ENCODE data around the gene AQP1.

AQP1 gene

DNA sequence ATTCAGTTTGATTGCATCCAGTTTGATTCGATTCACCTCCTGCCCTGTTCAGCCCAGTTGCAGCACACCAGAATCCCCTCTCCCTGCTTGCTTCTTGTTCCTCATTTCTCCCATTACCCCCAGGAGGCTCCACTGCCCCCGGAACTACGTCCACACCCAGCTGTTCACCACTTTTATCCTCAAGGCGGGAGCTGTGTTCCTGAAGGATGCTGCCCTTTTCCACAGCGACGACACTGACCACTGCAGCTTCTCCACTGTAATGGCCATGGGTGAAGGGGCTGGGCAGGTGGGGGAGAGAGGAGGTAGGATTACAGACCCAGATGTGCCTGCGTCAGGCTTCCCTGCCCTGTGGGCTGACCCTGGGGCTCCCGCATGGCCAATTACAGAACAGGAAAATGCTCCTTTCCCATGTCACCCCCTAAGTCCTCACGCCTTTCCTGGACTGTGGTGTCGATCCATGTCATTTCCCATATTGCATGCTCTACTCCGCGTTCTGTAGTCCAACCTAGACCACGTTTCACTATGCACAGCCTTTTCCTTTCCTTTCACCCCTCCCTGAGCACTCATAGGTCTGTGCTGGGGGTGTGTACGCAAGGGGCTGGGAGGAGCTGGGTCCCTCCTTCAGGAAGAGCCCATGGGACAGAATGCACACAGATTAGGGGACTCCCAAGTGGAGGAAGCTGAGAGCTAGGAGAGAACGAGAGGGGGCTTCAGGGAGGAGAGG is 60.3 kb downstream of the AQP1 start:
- TF ChIP-seq, protein P1, sequence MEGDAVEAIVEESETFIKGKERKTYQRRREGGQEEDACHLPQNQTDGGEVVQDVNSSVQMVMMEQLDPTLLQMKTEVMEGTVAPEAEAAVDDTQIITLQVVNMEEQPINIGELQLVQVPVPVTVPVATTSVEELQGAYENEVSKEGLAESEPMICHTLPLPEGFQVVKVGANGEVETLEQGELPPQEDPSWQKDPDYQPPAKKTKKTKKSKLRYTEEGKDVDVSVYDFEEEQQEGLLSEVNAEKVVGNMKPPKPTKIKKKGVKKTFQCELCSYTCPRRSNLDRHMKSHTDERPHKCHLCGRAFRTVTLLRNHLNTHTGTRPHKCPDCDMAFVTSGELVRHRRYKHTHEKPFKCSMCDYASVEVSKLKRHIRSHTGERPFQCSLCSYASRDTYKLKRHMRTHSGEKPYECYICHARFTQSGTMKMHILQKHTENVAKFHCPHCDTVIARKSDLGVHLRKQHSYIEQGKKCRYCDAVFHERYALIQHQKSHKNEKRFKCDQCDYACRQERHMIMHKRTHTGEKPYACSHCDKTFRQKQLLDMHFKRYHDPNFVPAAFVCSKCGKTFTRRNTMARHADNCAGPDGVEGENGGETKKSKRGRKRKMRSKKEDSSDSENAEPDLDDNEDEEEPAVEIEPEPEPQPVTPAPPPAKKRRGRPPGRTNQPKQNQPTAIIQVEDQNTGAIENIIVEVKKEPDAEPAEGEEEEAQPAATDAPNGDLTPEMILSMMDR (IDR thresholded peaks at IDR 0.05; ENCODE audit: insufficient read depth, low read length, poor library complexity, severe bottlenecking) = no peak
- no peak overlapping the region for H3K4me3 ChIP-seq (replicated peaks; ENCODE audit: low read depth, low read length)
- no peaks in the 10 kb centered on the region for H3K27me3 ChIP-seq (replicated peaks; ENCODE audit: control insufficient read depth, insufficient read depth, low read length)

DNA sequence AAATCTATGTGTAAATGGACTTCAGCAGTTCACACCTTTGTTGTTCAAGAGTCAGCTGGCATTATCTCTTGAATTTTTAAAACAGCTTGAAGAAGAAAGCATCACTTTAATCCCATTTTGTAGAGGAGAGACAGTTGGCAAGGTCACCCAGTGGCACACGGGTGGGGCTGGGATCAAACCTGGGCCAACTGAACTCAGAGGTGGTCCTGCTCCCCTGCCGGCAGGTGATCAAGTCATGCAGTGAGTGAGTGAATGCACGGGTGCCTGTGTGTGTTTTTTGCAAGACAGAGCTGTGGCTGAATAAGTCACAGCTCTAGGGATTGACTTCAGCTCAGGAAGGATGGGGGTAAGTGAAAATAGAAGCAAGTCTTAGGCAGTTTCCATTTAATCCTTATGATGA is 61.6 kb downstream of the AQP1 start:
- no peaks in the 10 kb centered on the region for H3K36me3 ChIP-seq (ENCODE audit: control insufficient read depth, insufficient read depth, low read length)
- no peak for DNase-seq (ENCODE audit: extremely low read depth, insufficient read length)
- H3K4me3 ChIP-seq (replicated peaks; ENCODE audit: low read depth, low read length) = no peak overlapping the region
- TF ChIP-seq, protein P1 (IDR thresholded peaks at IDR 0.05; ENCODE audit: insufficient read depth, low read length, poor library complexity, severe bottlenecking) = no peak
- no peaks in the 10 kb centered on the region for H3K27me3 ChIP-seq (replicated peaks; ENCODE audit: control insufficient read depth, insufficient read depth, low read length)

More for the DNA sequence above, 60.3 kb downstream of the AQP1 start:
- no peak for DNase-seq (ENCODE audit: extremely low read depth, insufficient read length)
- no peaks in the 10 kb centered on the region for H3K36me3 ChIP-seq (ENCODE audit: control insufficient read depth, insufficient read depth, low read length)

DNA sequence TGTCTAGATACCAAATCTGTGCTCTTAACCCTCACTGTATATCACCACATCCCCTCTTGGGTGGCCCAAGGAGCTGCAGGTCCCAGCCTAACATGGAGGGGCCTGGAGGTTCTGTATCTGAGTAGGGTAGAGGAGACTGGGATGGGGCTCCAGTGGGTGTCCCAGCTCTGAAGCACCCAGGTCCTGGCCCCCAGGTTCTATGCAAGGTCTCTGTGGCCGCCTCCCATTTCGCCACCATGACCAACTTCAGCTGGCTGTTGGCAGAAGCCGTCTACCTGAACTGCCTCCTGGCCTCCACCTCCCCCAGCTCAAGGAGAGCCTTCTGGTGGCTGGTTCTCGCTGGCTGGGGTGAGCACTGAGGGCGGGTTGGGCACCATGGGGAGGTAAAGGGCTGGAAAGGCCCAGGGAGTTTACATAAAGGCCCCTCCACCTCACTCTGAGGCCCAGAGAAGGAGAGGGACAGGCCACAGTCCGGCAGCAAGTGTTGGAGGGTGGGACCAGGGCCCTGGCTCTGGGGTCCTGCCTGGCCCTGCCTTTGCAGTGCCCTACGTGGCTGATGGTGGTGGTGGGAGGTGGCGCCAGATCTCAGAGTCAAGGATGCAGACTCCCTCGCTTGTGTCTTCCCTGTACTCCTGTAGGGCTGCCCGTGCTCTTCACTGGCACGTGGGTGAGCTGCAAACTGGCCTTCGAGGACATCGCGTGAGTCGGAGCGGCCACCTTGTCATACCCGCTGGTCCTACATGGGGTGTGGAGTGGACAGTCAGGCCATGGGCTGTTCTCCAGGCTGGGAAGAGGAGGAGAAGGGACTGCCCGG is 62.3 kb downstream of the AQP1 start:
- Histone ChIP-seq H3K4me3 (replicated peaks; ENCODE audit: low read depth, low read length) (no peak overlapping the region), H3K36me3 (ENCODE audit: control insufficient read depth, insufficient read depth, low read length) (no peaks in the 10 kb centered on the region), H3K27me3 (replicated peaks; ENCODE audit: control insufficient read depth, insufficient read depth, low read length) (no peaks in the 10 kb centered on the region)
- peak; percentile 25 for DNase-seq (ENCODE audit: extremely low read depth, insufficient read length)
- TF ChIP-seq, protein P1 (IDR thresholded peaks at IDR 0.05; ENCODE audit: insufficient read depth, low read length, poor library complexity, severe bottlenecking) = no peak

DNA sequence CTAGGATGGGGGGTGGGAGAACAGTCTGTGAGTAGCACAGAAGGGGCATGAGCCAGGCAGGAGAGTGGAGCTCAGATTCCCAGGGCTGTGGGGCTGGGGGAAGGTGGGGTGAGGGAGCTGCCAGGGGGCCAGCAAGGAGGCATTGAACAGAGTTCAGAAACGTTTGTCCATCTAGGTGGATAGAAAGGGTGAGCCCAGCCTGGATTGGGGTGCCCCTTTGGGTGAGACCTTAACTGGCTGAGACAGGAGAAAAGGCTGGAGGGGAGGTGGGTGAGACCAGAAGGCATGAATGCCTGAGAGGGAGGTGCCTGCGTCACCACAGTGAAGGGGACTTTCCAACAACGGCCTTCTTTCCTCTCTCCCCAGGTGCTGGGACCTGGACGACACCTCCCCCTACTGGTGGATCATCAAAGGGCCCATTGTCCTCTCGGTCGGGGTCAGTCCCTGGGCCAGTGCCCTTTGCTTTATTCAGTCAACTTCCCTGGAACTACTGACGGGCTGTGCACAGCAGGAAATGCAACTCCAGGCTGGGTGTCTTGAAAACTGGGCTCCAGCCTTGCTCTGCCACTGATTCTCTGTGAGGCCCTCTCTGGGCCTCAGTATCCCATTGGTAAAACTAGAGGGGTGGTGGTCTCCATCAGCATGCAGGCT is 63.1 kb downstream of the AQP1 start:
- H3K27me3 ChIP-seq (replicated peaks; ENCODE audit: control insufficient read depth, insufficient read depth, low read length) = no peaks in the 10 kb centered on the region
- H3K36me3 ChIP-seq (ENCODE audit: control insufficient read depth, insufficient read depth, low read length) = no peaks in the 10 kb centered on the region
- no peak overlapping the region for H3K4me3 ChIP-seq (replicated peaks; ENCODE audit: low read depth, low read length)
- peak; percentile 69 for DNase-seq (ENCODE audit: extremely low read depth, insufficient read length)
- TF ChIP-seq, protein P1 (IDR thresholded peaks at IDR 0.05; ENCODE audit: insufficient read depth, low read length, poor library complexity, severe bottlenecking) = peak; percentile 88

Data from GM06990 (cell line).